ENCODE results near the gene FHOD3.

Gene FHOD3

GRCh38 chr18:36322734-36323133 lies 25.2 kb downstream of the FHOD3 start:
- DNase-seq (ENCODE audit: low spot score): no peak

GRCh38 chr18:36323421-36323820 lies 25.9 kb downstream of the FHOD3 start:
- DNase-seq (ENCODE audit: low spot score): no peak

DNA sequence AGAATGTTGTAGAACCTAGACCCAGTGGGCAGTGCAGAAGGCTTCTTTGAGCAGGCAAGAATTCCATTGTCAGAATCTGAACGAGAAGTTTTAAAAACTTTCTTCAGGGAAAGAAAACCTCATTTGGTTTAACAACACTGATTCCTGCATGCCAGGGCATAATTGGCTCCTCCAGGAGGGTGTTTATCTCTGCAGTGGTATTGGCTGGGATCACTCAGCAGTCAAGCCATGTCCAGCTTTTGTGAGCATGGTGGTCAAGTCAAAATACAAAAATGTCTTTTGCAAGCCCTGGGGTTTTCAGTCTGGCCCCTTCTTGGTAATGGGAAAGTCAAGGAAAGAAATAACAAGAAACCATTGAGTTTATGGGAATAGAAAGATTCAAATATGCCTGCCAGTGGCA lies 28.3 kb downstream of the FHOD3 start:
- no peak for DNase-seq (ENCODE audit: low spot score)

GRCh38 chr18:36326771-36327170 lies 29.3 kb downstream of the FHOD3 start:
- no peak for DNase-seq (ENCODE audit: low spot score)

DNA sequence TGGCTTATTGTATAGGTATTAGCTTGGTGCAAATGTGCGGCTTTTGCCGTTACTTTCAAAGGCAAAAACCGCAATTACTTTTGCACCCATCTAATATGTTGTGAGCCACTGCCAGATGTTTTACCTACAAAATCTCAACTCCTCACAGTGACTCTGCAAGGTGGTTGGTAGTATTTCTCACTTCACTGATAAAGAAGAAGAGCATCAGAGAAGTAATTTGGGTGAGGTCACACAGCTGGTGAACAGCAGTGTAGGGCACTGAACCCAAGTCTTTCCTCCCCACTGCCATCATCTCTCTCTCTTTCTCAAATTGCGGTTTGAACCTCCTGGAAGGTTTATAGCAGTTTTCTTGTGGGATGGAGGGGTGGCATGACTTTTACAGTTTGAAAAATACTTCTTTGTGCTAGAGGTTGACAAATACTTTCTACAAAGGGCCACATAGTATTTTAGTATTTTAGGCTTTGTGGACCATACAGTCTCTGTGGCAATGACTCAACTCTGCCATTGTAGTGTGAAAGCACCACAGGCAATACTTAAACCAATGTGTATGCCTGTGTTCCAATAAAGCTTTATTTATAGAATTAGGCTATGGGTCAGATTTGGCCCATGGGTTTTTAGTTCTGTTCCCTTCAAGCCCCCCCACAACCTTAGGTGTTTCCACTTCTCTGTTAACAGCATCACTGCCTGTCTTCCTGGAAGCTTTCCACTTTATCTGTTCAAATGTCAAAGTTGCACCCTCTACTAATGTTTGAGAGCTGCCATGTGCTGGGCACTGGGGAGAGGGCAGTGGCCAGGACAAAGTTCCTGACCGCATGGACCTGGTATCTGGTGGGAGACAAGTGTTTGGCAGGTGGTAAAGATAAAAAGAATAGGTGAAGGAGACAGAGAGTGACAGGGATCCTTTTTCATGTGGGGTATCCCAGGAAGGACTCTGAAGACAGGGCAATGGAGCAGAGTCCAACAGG lies 30.1 kb downstream of the FHOD3 start:
- DNase-seq (ENCODE audit: low spot score): no peak

GRCh38 chr18:36328385-36328858 lies 30.9 kb downstream of the FHOD3 start:
- DNase-seq (ENCODE audit: low spot score): no peak

GRCh38 chr18:36328916-36329315 lies 31.4 kb downstream of the FHOD3 start:
- DNase-seq (ENCODE audit: low spot score): no peak

DNA sequence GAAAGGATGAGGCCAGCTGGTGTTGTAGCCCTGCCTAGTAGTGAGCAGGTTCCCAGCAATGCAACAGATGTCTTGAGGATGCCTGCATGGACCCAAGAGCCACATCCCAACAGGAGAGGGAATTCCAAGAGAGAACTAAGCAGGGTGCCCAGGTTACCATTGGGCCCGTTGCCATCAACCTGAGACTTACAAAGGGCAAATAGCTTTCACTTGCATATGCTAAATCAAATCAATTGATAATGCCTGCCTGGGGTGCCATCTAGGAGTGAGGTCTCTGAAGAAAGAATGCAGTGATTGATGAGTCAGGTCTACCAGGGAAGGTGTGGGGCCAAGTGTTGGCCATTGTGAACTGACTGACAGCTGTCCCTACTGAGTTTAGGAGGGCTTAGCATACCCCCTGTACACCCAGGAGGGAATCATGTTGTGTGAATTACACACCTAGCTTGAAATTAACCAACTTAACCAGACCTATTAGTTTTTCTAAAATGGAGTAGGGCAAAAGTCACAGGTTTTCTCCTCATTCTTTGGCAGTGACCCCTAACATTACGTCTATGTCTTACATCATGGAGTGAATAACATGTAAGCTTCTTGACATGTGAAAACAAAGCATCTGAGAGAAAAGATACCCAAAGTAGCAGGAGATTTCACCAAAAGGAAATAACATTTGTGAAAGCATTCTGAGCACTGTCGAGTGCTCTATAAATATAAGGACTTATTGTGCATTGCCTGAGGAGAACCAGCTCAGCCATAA lies 32.3 kb downstream of the FHOD3 start:
- DNase-seq (ENCODE audit: low spot score): no peak

- DNase-seq (ENCODE audit: low spot score): peak; percentile 33
These were observed 33.0 kb downstream of the FHOD3 start for GRCh38 chr18:36330435-36331052.

DNA sequence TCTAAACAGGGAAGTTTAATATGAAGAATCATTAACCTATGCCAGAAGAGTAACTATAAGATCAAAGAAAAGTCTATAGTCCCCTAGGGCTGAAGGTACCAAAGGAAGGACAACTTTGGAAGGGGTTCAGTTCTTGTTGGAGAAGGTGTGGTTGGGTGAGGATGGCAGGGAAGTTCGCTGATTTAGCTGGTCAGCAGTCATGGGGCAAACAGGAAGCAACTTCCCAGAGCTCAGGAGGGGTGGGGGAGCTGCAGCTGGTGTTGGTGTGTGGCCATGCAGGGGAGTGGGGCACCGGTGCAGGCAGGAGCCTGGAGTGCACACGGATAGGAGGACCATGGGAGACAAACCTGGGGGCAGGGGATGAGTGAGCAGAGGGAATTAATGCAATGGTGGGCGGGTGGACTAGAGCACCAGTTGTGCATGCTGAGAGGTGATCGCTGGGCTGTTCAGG lies 34.0 kb downstream of the FHOD3 start:
- no peak for DNase-seq (ENCODE audit: low spot score)

DNA sequence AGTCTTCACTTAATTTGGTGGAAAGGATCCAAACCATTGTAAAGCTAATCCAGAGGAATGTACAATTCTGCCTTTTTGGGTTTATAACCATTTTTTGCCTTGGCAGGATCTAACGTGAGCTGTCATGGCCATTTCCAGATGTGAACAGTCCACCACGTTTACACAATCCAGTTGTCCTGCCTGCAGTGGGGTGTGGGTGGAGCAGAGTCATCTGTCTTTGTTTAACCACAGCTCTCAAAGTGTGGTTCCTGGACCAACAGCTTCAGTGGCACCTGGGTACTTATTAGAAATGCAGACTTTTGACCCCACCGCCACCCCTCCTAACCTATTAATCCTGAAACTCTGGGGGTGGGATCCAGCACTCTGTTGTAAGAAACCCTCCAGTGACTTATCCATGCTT lies 35.9 kb downstream of the FHOD3 start:
- DNase-seq (ENCODE audit: low spot score): no peak

- no peak for DNase-seq (ENCODE audit: low spot score)
These were observed 37.3 kb downstream of the FHOD3 start for GRCh38 chr18:36334798-36335197.

DNA sequence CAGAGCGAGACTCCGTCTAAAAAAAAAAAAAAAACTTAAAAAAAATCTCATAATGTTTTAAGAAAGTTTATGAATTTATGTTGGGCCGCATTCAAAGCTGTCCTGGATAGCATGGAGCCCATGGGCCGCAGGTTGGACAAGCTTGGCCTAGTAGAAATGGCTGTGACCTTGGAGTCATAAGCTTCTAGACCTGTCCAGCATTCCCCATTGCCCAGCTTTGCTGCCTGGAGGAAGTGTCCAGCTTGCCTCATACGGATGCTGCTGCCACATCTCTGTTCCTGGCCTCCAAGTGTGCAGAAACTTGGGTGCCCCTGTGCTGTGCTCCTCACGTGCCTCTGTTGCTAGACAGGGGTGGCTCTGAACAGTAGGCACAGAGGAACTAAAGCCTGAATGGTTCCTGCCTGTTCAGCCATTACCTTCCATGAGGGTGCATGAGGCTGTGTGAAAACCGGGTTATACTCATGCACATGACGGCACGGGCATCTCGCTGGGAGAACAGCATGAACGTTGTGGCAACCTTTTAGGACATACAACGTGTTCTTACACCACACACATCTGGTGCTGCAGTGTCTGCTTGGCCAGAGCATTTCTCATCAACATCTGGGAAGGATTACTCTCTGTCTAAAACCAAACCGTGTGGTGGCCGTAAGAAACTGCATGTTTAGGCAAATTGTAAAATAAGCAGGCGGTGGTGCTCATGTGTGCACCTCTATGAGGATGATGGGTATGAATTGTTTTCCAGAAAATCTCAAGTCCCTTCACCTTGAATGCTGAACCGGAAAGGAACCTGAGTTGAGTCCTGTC lies 38.2 kb downstream of the FHOD3 start:
- DNase-seq (ENCODE audit: low spot score): no peak

DNA sequence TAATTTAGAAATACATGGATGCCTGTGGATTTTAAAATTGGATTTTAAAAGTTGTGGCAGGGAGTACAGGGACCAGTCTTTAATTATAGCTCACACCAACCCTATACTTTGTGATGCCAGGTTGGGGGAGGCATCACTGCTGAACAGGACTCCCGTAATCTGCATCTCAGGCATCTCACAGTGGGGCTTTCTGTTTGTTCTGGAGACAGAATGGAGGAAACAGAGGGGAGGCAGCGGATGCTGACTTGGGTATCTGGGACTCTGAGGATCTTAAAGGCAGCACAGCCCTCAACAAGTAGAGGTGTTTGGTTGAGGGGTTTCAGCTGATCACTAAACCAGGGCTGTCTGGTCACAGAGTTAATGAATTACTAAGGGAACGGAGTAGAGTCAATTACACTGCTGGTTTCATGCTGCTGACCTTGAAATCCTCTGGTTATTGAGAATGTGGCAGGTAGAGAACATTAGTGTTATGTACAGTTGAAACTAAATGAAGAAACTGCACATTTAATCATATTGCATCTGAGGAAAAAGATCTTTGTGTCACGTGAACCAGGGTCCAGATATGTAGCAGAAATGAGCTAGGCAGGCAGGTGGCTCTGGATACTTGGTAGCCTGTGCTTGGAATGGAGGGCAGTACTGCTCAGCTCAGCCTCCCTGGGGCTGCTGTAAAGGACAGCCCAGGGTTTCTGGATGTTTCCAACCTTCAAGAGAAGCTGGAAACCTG lies 40.3 kb downstream of the FHOD3 start:
- DNase-seq (ENCODE audit: low spot score): no peak

- DNase-seq (ENCODE audit: low spot score): no peak
These were observed 41.0 kb downstream of the FHOD3 start for GRCh38 chr18:36338403-36338933.

DNA sequence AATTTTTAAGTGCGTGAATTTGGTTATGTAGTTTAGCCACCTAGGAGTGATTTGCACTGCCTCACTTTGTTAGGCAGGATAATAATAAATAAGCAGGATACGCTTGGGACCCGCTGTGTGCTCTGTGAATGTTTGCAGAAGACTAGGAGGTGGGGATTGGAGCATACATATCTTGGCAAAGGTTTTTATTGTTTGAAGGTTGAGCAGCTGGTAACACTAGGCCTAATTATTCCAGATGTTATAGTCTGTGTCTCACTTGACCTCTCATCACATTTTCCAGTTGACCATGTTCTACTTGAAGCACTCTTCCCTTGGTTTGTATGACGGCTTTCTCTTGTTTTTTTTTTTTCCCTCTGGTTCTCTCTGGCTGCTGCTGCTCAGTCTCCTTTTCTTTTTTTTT lies 42.7 kb downstream of the FHOD3 start:
- no peak for DNase-seq (ENCODE audit: low spot score)

DNA sequence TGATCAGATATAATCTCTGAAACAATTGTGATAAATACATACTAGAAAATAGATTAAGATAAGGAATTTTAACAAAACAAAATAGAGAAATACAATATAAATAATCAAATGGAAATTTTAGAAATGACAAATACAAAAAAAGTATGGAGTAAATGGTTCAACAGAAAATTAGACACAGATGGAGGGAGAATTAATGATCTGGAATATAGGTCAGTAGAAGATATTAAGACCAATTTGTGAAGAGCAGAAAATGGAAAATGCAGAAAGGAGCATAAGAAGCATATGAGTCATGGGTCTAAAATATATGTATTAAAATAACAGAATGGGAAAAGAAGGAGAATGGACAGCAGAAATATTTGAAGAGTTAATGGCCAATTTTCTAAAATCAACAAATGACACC lies 44.4 kb downstream of the FHOD3 start:
- no peak for DNase-seq (ENCODE audit: low spot score)

GRCh38 chr18:36348331-36348730 lies 50.8 kb downstream of the FHOD3 start:
- no peak for DNase-seq (ENCODE audit: low spot score)

GRCh38 chr18:36348971-36349417 lies 51.5 kb downstream of the FHOD3 start:
- DNase-seq (ENCODE audit: low spot score): no peak

- DNase-seq (ENCODE audit: low spot score): no peak
These were observed 52.0 kb downstream of the FHOD3 start for GRCh38 chr18:36349552-36349951.

GRCh38 chr18:36350251-36350651 lies 52.7 kb downstream of the FHOD3 start:
- DNase-seq (ENCODE audit: low spot score): no peak
